UCSD-AML1 (cell line): ENCODE data around the gene SLC29A4.
"Not testable (repeated sequence)": the region's sequence is repeated elsewhere in the genome, so short reads cannot be mapped to it uniquely, and the experiment has no call there.

Source experiments
- DNase-seq: peaks from one replicate; lab custom pipeline; 2025; ENCODE audit not compliant: unreplicated experiment; lab: John Stamatoyannopoulos, UW

Gene SLC29A4

GRCh38 chr7:5295039-5296014 is 12.6 kb downstream of the SLC29A4 start:
- no peak for DNase-seq

GRCh38 chr7:5296015-5296610 is 13.4 kb downstream of the SLC29A4 start:
- no peak for DNase-seq

- DNase-seq, result no peak
Observed at GRCh38 chr7:5296611-5297226, 14.0 kb downstream of the SLC29A4 start.

GRCh38 chr7:5300366-5300765 is 17.6 kb downstream of the SLC29A4 start:
- DNase-seq, result no peak

- DNase-seq, result no peak
Observed at GRCh38 chr7:5302577-5302976, 19.8 kb downstream of the SLC29A4 start.

GRCh38 chr7:5303061-5303460 is 20.3 kb downstream of the SLC29A4 start:
- no peak for DNase-seq

GRCh38 chr7:5303591-5304505 is 21.1 kb downstream of the SLC29A4 start:
- DNase-seq, result no peak

- DNase-seq, result not testable (repeated sequence)
Observed at GRCh38 chr7:5305050-5305449, 22.3 kb downstream of the SLC29A4 start.

GRCh38 chr7:5307221-5308142 is 24.7 kb downstream of the SLC29A4 start:
- not testable (repeated sequence) for DNase-seq

GRCh38 chr7:5309146-5309545 is 26.4 kb downstream of the SLC29A4 start:
- no peak for DNase-seq

GRCh38 chr7:5310822-5311405 is 28.2 kb downstream of the SLC29A4 start:
- no peak for DNase-seq

GRCh38 chr7:5312276-5313070 is 29.7 kb downstream of the SLC29A4 start:
- DNase-seq, result not testable (repeated sequence)

- DNase-seq, result not testable (repeated sequence)
Observed at GRCh38 chr7:5313076-5313885, 30.5 kb downstream of the SLC29A4 start.

GRCh38 chr7:5314864-5315263 is 32.1 kb downstream of the SLC29A4 start:
- no peak for DNase-seq

GRCh38 chr7:5315761-5316160 is 33.0 kb downstream of the SLC29A4 start:
- no peak for DNase-seq

GRCh38 chr7:5318613-5319012 is 35.9 kb downstream of the SLC29A4 start:
- not testable (repeated sequence) for DNase-seq

GRCh38 chr7:5320391-5320790 is 37.6 kb downstream of the SLC29A4 start:
- DNase-seq, result no peak
